ENCODE results near the gene RAPH1.

The RAPH1 gene

GRCh38 chr2:203569677-203570316 is 34.7 kb upstream of the RAPH1 start:
- H3K79me1 ChIP-seq (ENCODE audit: low read length): no peaks in the 10 kb centered on the region
- no peaks in the 10 kb centered on the region for H3K79me2 ChIP-seq (ENCODE audit: control insufficient read depth, insufficient read depth, low read length)
- H2AK5ac ChIP-seq (ENCODE audit: low read length): no peak overlapping the region
- peak overlapping the region; percentile 62 for H3K4ac ChIP-seq (ENCODE audit: low read depth, low read length)
- no peak overlapping the region for H3K56ac ChIP-seq (ENCODE audit: low read length)
- H3K18ac ChIP-seq (ENCODE audit: low read length): no peak overlapping the region
- peaks cover 3% of the 10 kb centered on the region for H3K4me1 ChIP-seq (ENCODE audit: control insufficient read depth, low read depth, low read length)
- H3K9ac ChIP-seq (ENCODE audit: low read length): no peak overlapping the region
- H3K4me2 ChIP-seq (ENCODE audit: low read length): no peak overlapping the region
- DNase-seq: peak; percentile 77
- no peak overlapping the region for H3K23ac ChIP-seq (ENCODE audit: low read length)
- H2BK5ac ChIP-seq (ENCODE audit: low read length): no peak overlapping the region
- no peak overlapping the region for H3K4me3 ChIP-seq (ENCODE audit: low read length)
- no peaks in the 10 kb centered on the region for H3K36me3 ChIP-seq (ENCODE audit: control insufficient read depth, insufficient read depth, low read length)
- no peak overlapping the region for H4K5ac ChIP-seq (ENCODE audit: low read length)
- H2BK120ac ChIP-seq (ENCODE audit: low read depth, low read length): no peak overlapping the region
- WGBS (ENCODE audit: extremely low coverage, insufficient coverage, low lambda C conversion rate): no CpG with 5 or more reads among the region's 8 CpGs
- no peak overlapping the region for H4K8ac ChIP-seq (ENCODE audit: low read depth, low read length)
- H2BK15ac ChIP-seq (replicated peaks; ENCODE audit: low read depth): no peak overlapping the region
- H3K27ac ChIP-seq (ENCODE audit: low read depth, low read length): no peak overlapping the region
- no peaks in the 10 kb centered on the region for H3K27me3 ChIP-seq (ENCODE audit: insufficient read depth, low read length, poor library complexity)

GRCh38 chr2:203567691-203568090 is 32.6 kb upstream of the RAPH1 start:
- Histone ChIP-seq H3K23ac (ENCODE audit: low read length) (no peak overlapping the region), H3K4ac (ENCODE audit: low read depth, low read length) (no peak overlapping the region), H3K56ac (ENCODE audit: low read length) (no peak overlapping the region), H3K4me3 (ENCODE audit: low read length) (no peak overlapping the region), H3K9ac (ENCODE audit: low read length) (no peak overlapping the region), H2BK5ac (ENCODE audit: low read length) (no peak overlapping the region), H3K27ac (ENCODE audit: low read depth, low read length) (no peak overlapping the region), H3K4me1 (ENCODE audit: control insufficient read depth, low read depth, low read length) (peaks cover 3% of the 10 kb centered on the region), H3K4me2 (ENCODE audit: low read length) (no peak overlapping the region), H2BK120ac (ENCODE audit: low read depth, low read length) (no peak overlapping the region), H3K79me1 (ENCODE audit: low read length) (no peaks in the 10 kb centered on the region), H2BK15ac (replicated peaks; ENCODE audit: low read depth) (no peak overlapping the region), H4K5ac (ENCODE audit: low read length) (no peak overlapping the region), H3K36me3 (ENCODE audit: control insufficient read depth, insufficient read depth, low read length) (no peaks in the 10 kb centered on the region), H4K8ac (ENCODE audit: low read depth, low read length) (no peak overlapping the region), H2AK5ac (ENCODE audit: low read length) (no peak overlapping the region), H3K18ac (ENCODE audit: low read length) (no peak overlapping the region), H3K27me3 (ENCODE audit: insufficient read depth, low read length, poor library complexity) (no peaks in the 10 kb centered on the region), H3K79me2 (ENCODE audit: control insufficient read depth, insufficient read depth, low read length) (no peaks in the 10 kb centered on the region)
- no CpG with 5 or more reads among the region's 1 CpG for WGBS (ENCODE audit: extremely low coverage, insufficient coverage, low lambda C conversion rate)
- no peak for DNase-seq

GRCh38 chr2:203566161-203566560 is 31.1 kb upstream of the RAPH1 start:
- Histone ChIP-seq H3K56ac (ENCODE audit: low read length) (no peak overlapping the region), H3K27ac (ENCODE audit: low read depth, low read length) (no peak overlapping the region)

GRCh38 chr2:203565076-203565475 is 30.0 kb upstream of the RAPH1 start:
- H3K18ac ChIP-seq (ENCODE audit: low read length): no peak overlapping the region
- no peak overlapping the region for H2AK5ac ChIP-seq (ENCODE audit: low read length)
- no peak overlapping the region for H2BK15ac ChIP-seq (replicated peaks; ENCODE audit: low read depth)
- H3K23ac ChIP-seq (ENCODE audit: low read length): no peak overlapping the region
- no peak overlapping the region for H3K4ac ChIP-seq (ENCODE audit: low read depth, low read length)
- peaks cover 2% of the 10 kb centered on the region for H3K4me1 ChIP-seq (ENCODE audit: control insufficient read depth, low read depth, low read length)
- H3K4me2 ChIP-seq (ENCODE audit: low read length): no peak overlapping the region
- H3K56ac ChIP-seq (ENCODE audit: low read length): no peak overlapping the region
- H2BK120ac ChIP-seq (ENCODE audit: low read depth, low read length): no peak overlapping the region
- H2BK5ac ChIP-seq (ENCODE audit: low read length): no peak overlapping the region
- H3K9ac ChIP-seq (ENCODE audit: low read length): no peak overlapping the region
- no peak overlapping the region for H3K4me3 ChIP-seq (ENCODE audit: low read length)
- no peaks in the 10 kb centered on the region for H3K79me2 ChIP-seq (ENCODE audit: control insufficient read depth, insufficient read depth, low read length)
- no peak overlapping the region for H3K27ac ChIP-seq (ENCODE audit: low read depth, low read length)
- H3K36me3 ChIP-seq (ENCODE audit: control insufficient read depth, insufficient read depth, low read length): no peaks in the 10 kb centered on the region
- no peaks in the 10 kb centered on the region for H3K27me3 ChIP-seq (ENCODE audit: insufficient read depth, low read length, poor library complexity)
- H3K79me1 ChIP-seq (ENCODE audit: low read length): no peaks in the 10 kb centered on the region
- no peak overlapping the region for H4K5ac ChIP-seq (ENCODE audit: low read length)
- H4K8ac ChIP-seq (ENCODE audit: low read depth, low read length): no peak overlapping the region
- no peak for DNase-seq

More at GRCh38 chr2:203566161-203566560, 31.1 kb upstream of the RAPH1 start:
- no peak overlapping the region for H2AK5ac ChIP-seq (ENCODE audit: low read length)
- no peak overlapping the region for H4K8ac ChIP-seq (ENCODE audit: low read depth, low read length)
- H3K79me1 ChIP-seq (ENCODE audit: low read length): no peaks in the 10 kb centered on the region
- no peak overlapping the region for H3K4me2 ChIP-seq (ENCODE audit: low read length)
- no peaks in the 10 kb centered on the region for H3K27me3 ChIP-seq (ENCODE audit: insufficient read depth, low read length, poor library complexity)
- H3K18ac ChIP-seq (ENCODE audit: low read length): no peak overlapping the region
- H2BK5ac ChIP-seq (ENCODE audit: low read length): no peak overlapping the region
- H3K23ac ChIP-seq (ENCODE audit: low read length): no peak overlapping the region
- H3K9ac ChIP-seq (ENCODE audit: low read length): no peak overlapping the region
- no peak overlapping the region for H4K5ac ChIP-seq (ENCODE audit: low read length)
- H3K36me3 ChIP-seq (ENCODE audit: control insufficient read depth, insufficient read depth, low read length): no peaks in the 10 kb centered on the region
- H3K4ac ChIP-seq (ENCODE audit: low read depth, low read length): no peak overlapping the region
- H2BK15ac ChIP-seq (replicated peaks; ENCODE audit: low read depth): no peak overlapping the region
- H2BK120ac ChIP-seq (ENCODE audit: low read depth, low read length): no peak overlapping the region
- H3K4me3 ChIP-seq (ENCODE audit: low read length): no peak overlapping the region
- WGBS (ENCODE audit: extremely low coverage, insufficient coverage, low lambda C conversion rate): no CpG with 5 or more reads among the region's 4 CpGs
- H3K79me2 ChIP-seq (ENCODE audit: control insufficient read depth, insufficient read depth, low read length): no peaks in the 10 kb centered on the region
- no peak for DNase-seq
- peaks cover 3% of the 10 kb centered on the region for H3K4me1 ChIP-seq (ENCODE audit: control insufficient read depth, low read depth, low read length)

- Histone ChIP-seq H4K5ac (ENCODE audit: low read length) (no peak overlapping the region), H2BK120ac (ENCODE audit: low read depth, low read length) (no peak overlapping the region), H3K79me1 (ENCODE audit: low read length) (no peaks in the 10 kb centered on the region), H3K18ac (ENCODE audit: low read length) (no peak overlapping the region), H3K4me1 (ENCODE audit: control insufficient read depth, low read depth, low read length) (no peaks in the 10 kb centered on the region), H3K36me3 (ENCODE audit: control insufficient read depth, insufficient read depth, low read length) (no peaks in the 10 kb centered on the region), H3K4me3 (ENCODE audit: low read length) (no peak overlapping the region), H3K4ac (ENCODE audit: low read depth, low read length) (no peak overlapping the region), H3K27me3 (ENCODE audit: insufficient read depth, low read length, poor library complexity) (no peaks in the 10 kb centered on the region), H3K79me2 (ENCODE audit: control insufficient read depth, insufficient read depth, low read length) (no peaks in the 10 kb centered on the region), H2BK15ac (replicated peaks; ENCODE audit: low read depth) (no peak overlapping the region), H3K23ac (ENCODE audit: low read length) (no peak overlapping the region), H4K8ac (ENCODE audit: low read depth, low read length) (no peak overlapping the region), H3K56ac (ENCODE audit: low read length) (no peak overlapping the region), H2BK5ac (ENCODE audit: low read length) (no peak overlapping the region), H2AK5ac (ENCODE audit: low read length) (no peak overlapping the region), H3K9ac (ENCODE audit: low read length) (no peak overlapping the region), H3K4me2 (ENCODE audit: low read length) (no peak overlapping the region), H3K27ac (ENCODE audit: low read depth, low read length) (no peak overlapping the region)
- no CpG with 5 or more reads among the region's 2 CpGs for WGBS (ENCODE audit: extremely low coverage, insufficient coverage, low lambda C conversion rate)
- no peak for DNase-seq
Measured at GRCh38 chr2:203562268-203562667, 27.2 kb upstream of the RAPH1 start.

DNA sequence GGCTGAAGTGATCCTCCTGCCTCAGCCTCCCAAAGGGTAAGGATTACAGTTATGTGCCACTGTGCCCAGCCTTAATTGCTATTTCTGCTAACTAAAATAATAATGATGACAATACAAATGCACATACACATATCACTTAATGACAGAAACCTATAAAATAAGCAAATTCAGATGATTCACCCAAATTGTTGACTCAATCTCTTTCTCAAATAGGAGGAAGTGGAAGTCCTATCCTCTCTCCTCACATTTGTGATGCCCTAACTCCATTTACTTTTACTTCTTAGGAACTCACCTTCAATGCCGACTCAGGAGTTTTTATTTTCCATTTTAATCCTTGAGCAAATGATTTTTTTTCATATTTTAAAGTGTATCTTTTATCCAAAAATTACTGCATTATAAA is 24.5 kb upstream of the RAPH1 start:
- Histone ChIP-seq H2BK5ac (ENCODE audit: low read length) (no peak overlapping the region), H3K18ac (ENCODE audit: low read length) (no peak overlapping the region), H3K4me1 (ENCODE audit: control insufficient read depth, low read depth, low read length) (no peaks in the 10 kb centered on the region), H3K23ac (ENCODE audit: low read length) (no peak overlapping the region), H3K79me1 (ENCODE audit: low read length) (no peaks in the 10 kb centered on the region), H3K9ac (ENCODE audit: low read length) (no peak overlapping the region), H3K4me2 (ENCODE audit: low read length) (no peak overlapping the region), H2AK5ac (ENCODE audit: low read length) (no peak overlapping the region), H4K5ac (ENCODE audit: low read length) (no peak overlapping the region), H3K79me2 (ENCODE audit: control insufficient read depth, insufficient read depth, low read length) (no peaks in the 10 kb centered on the region), H2BK15ac (replicated peaks; ENCODE audit: low read depth) (no peak overlapping the region), H4K8ac (ENCODE audit: low read depth, low read length) (no peak overlapping the region), H2BK120ac (ENCODE audit: low read depth, low read length) (no peak overlapping the region), H3K36me3 (ENCODE audit: control insufficient read depth, insufficient read depth, low read length) (no peaks in the 10 kb centered on the region), H3K4ac (ENCODE audit: low read depth, low read length) (no peak overlapping the region), H3K56ac (ENCODE audit: low read length) (no peak overlapping the region), H3K27me3 (ENCODE audit: insufficient read depth, low read length, poor library complexity) (no peaks in the 10 kb centered on the region), H3K4me3 (ENCODE audit: low read length) (no peak overlapping the region), H3K27ac (ENCODE audit: low read depth, low read length) (no peak overlapping the region)
- DNase-seq: no peak
- WGBS (ENCODE audit: extremely low coverage, insufficient coverage, low lambda C conversion rate): no CpG with 5 or more reads among the region's 1 CpG

Measured in mesendoderm (in vitro differentiated cells).